AG10803 (cell line): ENCODE data around the gene CRY2.

ENCODE experiments used
- DNase-seq: peaks from one replicate; pipeline ENCODE4 v3.0.0; 2010; ENCODE audit warnings: low read depth
- H3K4me3 ChIP-seq: 2 replicates; pipeline ENCODE4 v1.5.1; 2011; ENCODE audit warnings: mild to moderate bottlenecking, low read length, control low read depth
- CTCF ChIP-seq: conservative IDR thresholded peaks from 2 replicates; pipeline ENCODE4 v1.5.1; 2011; ENCODE audit warnings: mild to moderate bottlenecking, low read length, control low read depth, inconsistent platforms

The CRY2 gene

GRCh38 chr11:45846974-45847910, at the start of gene CRY2:
Gene CRY2, plus strand, starts transcription at chr11:45847475. Its CDS starts 16 bp downstream, at chr11:45847491.
- TF ChIP-seq CTCF, result no peak
- DNase-seq, result peak; percentile 99
- peak within 1 kb of the TSS; percentile 96 for H3K4me3 ChIP-seq

DNA sequence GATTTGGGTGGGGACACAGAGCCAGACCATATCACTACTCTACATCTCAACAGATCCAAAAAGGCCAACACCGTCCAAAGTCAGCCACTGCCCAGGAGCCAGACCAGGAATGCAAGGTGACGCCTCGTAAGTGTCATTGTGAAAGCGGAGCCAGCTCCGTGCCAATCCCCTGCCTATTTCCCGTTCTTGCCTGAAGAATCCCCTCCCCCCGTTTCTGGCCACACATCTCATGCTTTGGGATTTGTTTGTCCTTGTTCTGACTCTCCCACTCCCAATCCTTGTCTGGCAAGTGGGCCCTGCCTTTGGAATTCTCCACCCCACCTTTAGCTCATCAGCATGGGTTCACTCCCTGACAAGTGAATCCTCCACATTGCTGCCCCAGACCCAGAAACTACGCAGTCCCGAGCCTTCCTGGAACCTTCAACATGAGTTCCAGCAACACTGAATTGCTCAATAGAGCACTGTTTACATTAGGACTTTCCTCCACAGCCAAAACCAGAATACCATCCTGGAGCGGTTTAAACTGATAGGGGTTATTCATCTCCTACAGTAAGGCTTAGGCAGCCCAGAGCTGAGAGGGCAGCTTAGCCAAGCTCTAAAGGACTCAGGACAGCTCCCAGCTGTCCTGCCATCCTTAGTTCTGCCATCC, 48.4 kb upstream of the CRY2 start:
- DNase-seq, result no peak
- H3K4me3 ChIP-seq, result no peak overlapping the region
- no peak for TF ChIP-seq CTCF

- TF ChIP-seq CTCF, result no peak
- no peak overlapping the region for H3K4me3 ChIP-seq
- no peak for DNase-seq
Measured at GRCh38 chr11:45799562-45799961, 47.7 kb upstream of the CRY2 start.

GRCh38 chr11:45800261-45800660, 47.0 kb upstream of the CRY2 start:
- no peak overlapping the region for H3K4me3 ChIP-seq
- no peak for TF ChIP-seq CTCF
- no peak for DNase-seq

DNA sequence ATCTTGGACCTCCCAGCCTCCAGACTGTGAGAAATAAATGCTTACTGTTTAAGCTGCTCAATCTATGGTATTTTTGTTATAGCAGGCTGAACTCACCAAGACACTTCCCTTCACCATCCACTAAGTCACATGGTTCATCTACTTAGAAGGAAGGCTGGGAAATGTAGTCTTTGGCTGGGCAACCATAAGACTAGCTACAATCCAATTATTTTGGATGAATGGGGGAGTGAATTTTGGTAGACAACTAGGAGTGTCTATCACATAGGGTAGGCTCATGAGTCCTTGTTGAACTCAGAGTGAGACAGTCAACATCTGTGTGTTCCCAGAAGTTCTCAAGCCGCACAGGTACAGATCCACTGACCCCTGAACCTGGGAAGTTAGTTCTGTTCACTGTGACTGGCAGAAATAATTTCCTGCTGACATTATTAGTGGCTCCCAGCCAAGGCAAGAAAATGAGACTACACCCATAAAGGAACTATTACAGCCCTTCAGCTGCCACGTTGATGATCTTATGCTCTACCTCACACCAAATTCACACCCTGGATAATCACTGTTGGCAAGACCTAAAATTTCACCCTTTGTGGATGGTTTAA, 45.5 kb upstream of the CRY2 start:
- TF ChIP-seq CTCF, result no peak
- H3K4me3 ChIP-seq, result no peak overlapping the region
- DNase-seq, result no peak

DNA sequence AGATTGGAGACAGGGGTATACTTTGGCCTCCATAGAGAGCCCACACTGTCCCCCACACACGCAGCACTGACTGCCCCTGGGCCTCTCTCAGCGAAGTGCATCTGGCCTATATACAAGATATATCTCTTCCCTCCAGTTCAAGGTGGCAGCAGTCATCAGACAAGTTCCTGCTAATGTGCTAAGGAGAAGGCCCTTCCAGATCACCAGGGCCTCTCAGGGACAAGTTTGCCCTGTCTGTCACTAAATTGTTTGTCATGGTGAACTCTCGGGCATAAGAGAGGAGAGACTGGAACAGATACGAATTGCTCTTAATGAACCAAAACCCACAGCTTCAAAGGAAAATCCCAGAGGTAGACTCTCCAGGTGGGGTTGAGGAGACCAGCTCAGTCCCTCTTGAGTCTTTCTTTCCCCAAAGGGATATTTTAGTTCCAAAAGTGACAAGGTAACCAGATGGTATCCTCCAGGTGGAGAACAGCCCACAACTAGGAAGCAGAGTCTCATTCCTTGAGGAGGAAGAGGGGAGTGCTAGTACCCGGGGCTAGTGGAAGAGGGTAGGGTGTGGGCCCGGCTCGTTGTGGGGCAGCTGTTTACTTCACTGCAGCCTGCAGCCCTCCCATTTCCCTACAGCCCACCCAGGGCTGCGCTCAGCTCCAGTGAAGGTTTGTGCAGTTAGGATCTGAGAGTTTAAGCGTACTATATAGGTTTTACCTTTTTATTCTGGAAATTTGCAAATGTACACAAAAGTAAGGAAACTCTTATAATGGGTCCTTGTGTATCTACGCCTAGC, 44.6 kb upstream of the CRY2 start:
- no peak for DNase-seq
- no peak for TF ChIP-seq CTCF

More for the DNA sequence above, 44.6 kb upstream of the CRY2 start:
- H3K4me3 ChIP-seq, result no peak overlapping the region
